HCT116 (cell line): ENCODE results near the gene PPP1R14C.

Experiments
- EGR1 ChIP-seq: IDR thresholded peaks from 2 replicates; pipeline ENCODE4 v1.6.1; 2012; ENCODE audit warnings: low read depth
- ELF1 ChIP-seq: IDR thresholded peaks from 2 replicates; pipeline ENCODE4 v1.6.1; 2012; ENCODE audit warnings: low read depth, borderline replicate concordance
- EZH2 ChIP-seq: fragments of 200-600 bp; sonication (generic); IDR thresholded peaks from 2 replicates; pipeline ENCODE4 v1.6.1; 2017; ENCODE audit warnings: antibody characterized with exemption, mixed run types
- FOSL1 ChIP-seq: IDR thresholded peaks from 2 replicates; pipeline ENCODE4 v1.6.1; 2012; ENCODE audit warnings: low read depth
- POLR2AphosphoS5 ChIP-seq: IDR thresholded peaks from 2 replicates; pipeline ENCODE4 v1.6.1; 2011; ENCODE audit warnings: mild to moderate bottlenecking, low read depth, low read length, moderate library complexity
- RAD21 ChIP-seq: IDR thresholded peaks from 2 replicates; pipeline ENCODE4 v1.6.1; 2012; ENCODE audit warnings: low read depth, mild to moderate bottlenecking
- YY1 ChIP-seq: IDR thresholded peaks from 2 replicates; pipeline ENCODE4 v1.6.1; 2011; ENCODE audit warnings: low read length, low read depth, moderate library complexity, mild to moderate bottlenecking; ENCODE audit not compliant: insufficient replicate concordance; ENCODE audit errors: extremely low read depth
- ZNF274 ChIP-seq: fragments of 200-500 bp; sonication (Bioruptor generic); IDR thresholded peaks from 2 replicates; pipeline ENCODE4 v1.6.1; 2014; ENCODE audit warnings: mild to moderate bottlenecking, low read depth, low read length, inconsistent platforms
- TF ChIP-seq, protein P1 (sequence below), 3 experiments: fragments of 200-600 bp in 1 of 3; sonication (generic) in 1 of 3; IDR thresholded peaks in 2 of 3; conservative IDR thresholded peaks in 1 of 3; 2 replicates each; pipeline ENCODE4 v1.5.1; 2012 to 2017; ENCODE audit warnings: low read depth in 2 of 3, low read length in 2 of 3, antibody characterized with exemption in 1 of 3, borderline replicate concordance in 1 of 3, control low read depth in 1 of 3, mild to moderate bottlenecking in 1 of 3, mixed read lengths in 1 of 3, mixed run types in 1 of 3, moderate library complexity in 1 of 3; ENCODE audit not compliant: insufficient read depth in 1 of 3

DNA sequence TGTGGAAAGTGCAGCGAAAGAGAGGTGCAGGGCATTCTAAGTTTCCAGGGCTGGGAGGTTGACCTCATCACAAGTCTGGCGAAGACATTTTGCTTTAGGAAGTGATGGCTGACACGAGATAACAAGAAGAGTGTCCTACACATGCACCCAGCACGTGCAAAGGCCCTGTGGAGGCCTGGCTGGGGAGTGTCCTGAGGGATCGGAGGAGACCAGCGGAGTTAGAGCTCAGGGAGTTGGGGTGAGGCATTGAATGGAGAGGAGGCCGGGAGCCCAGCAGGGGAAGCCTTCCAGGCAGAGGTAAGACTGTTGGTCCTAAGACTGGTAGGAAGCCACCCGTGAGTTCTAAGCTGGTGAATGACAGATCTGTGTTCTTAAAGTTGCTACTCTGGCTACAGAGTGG, 58.4 kb downstream of the PPP1R14C start:
- TF ChIP-seq RAD21 (no peak), FOSL1 (no peak), YY1 (no peak), EGR1 (no peak), POLR2AphosphoS5 (no peak), ZNF274 (no peak), ELF1 (no peak), EZH2 (no peak)
- TF ChIP-seq, protein P1, sequence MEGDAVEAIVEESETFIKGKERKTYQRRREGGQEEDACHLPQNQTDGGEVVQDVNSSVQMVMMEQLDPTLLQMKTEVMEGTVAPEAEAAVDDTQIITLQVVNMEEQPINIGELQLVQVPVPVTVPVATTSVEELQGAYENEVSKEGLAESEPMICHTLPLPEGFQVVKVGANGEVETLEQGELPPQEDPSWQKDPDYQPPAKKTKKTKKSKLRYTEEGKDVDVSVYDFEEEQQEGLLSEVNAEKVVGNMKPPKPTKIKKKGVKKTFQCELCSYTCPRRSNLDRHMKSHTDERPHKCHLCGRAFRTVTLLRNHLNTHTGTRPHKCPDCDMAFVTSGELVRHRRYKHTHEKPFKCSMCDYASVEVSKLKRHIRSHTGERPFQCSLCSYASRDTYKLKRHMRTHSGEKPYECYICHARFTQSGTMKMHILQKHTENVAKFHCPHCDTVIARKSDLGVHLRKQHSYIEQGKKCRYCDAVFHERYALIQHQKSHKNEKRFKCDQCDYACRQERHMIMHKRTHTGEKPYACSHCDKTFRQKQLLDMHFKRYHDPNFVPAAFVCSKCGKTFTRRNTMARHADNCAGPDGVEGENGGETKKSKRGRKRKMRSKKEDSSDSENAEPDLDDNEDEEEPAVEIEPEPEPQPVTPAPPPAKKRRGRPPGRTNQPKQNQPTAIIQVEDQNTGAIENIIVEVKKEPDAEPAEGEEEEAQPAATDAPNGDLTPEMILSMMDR (IDR thresholded peaks at IDR 0.05 in 2 of 3, conservative IDR thresholded peaks at IDR 0.05 in 1 of 3; ENCODE audit: borderline replicate concordance in 1 of 3, insufficient read depth in 1 of 3, low read depth in 2 of 3, low read length in 2 of 3): no peak
